ENCODE data around the gene AMT.

- TF ChIP-seq CTCF (conservative IDR thresholded peaks at IDR 0.05; ENCODE audit: low read length) (no peak), EZH2phosphoT487 (IDR thresholded peaks at IDR 0.05; ENCODE audit: borderline replicate concordance) (no peak)
Measured at GRCh38 chr3:49399461-49399860, 22.8 kb downstream of the AMT start.

Measured in Loucy (cell line).